ENCODE results near the gene FAAH. TPM values are rescaled to one million over a fixed set of nuclear protein-coding genes. Genes with fewer than 3 reads are reported as not detected.

The FAAH gene
- total RNA-seq, 1 donor from 2014 or later = 3.8 TPM

DNA sequence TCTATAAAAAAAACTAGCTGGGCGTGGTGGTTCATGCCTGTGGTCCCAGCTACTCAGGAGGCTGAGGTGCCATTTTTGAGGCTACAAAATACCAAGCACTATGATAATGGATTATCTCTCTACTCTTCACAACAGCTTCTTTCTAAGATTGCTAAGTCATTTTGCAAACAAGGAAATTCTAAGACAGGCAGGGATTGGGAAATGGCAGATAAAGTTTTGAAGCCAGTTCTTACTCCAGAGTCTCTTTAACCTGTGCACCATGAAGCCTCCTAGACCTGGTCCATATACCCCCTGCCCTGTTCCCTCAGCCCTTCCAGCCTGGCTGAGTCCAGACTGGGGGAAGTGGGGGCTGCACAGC, 56.0 kb downstream of the FAAH start:
- Mint-ChIP-seq H3K9me3 (no peaks in the 10 kb centered on the region), H3K36me3 (ENCODE audit: low read depth) (no peaks in the 10 kb centered on the region), H3K4me3 (ENCODE audit: low read depth) (no peak overlapping the region), H3K27ac (no peak overlapping the region), H3K4me1 (ENCODE audit: low read depth) (no peaks in the 10 kb centered on the region), H3K27me3 (ENCODE audit: low read depth) (peaks cover 64% of the 10 kb centered on the region)
- intact Hi-C loops (cut with micrococcal nuclease) = no loop called here
- no peak for DNase-seq (ENCODE audit: low spot score)

DNA sequence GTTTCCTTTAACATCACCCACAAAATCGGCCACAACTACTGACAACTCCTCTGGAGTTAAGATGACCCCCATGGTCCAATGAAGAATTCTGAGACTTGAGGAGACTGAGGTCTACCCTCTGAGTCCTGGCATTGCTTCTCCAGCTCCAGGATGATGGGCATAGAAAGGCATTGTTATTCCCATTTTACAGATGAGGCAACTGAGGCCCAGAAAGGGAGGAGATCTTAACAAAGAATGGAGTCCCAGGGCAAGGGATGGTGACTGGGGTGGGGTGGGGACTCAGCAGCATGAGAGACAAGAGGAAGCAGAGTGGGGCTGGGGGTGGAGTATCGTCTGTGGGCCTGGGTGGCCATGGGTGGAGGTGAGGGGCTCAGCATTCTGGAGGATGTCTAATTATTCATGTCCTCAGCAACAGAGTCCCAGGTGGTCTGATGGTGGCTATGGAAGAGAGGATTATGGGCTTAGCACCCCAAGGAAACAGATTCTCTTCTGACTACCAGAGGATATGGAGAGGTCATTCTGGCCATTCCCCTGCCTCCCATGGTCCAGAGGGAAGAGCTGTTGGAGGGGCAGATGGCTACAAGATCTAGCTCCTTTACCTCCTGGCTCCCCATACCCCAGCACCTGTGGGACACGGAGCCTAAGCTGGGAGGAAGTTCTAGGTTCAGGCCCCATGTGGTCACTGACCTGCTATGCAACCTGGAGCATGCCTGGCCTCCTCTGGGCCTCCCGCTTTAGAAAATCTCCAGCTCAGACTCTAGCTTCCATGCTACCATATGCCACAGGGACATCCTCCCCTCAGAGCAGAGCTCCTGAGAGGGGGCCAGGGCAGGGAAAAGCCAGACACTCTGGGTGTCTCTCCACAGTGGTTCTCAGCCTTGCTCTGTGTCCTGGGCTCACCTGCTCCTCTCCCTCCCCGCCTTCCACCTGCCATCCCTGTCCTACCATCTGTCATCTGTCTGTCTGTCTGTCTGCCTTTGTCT, 58.1 kb downstream of the FAAH start:
- intact Hi-C loops (cut with micrococcal nuclease) = no loop called here
- peaks cover 46% of the 10 kb centered on the region for H3K27me3 Mint-ChIP-seq (ENCODE audit: low read depth)
- H3K36me3 Mint-ChIP-seq (ENCODE audit: low read depth) = no peaks in the 10 kb centered on the region
- DNase-seq (ENCODE audit: low spot score) = no peak
- H3K9me3 Mint-ChIP-seq = no peaks in the 10 kb centered on the region
- H3K27ac Mint-ChIP-seq = no peak overlapping the region
- no peak overlapping the region for H3K4me3 Mint-ChIP-seq (ENCODE audit: low read depth)
- no peaks in the 10 kb centered on the region for H3K4me1 Mint-ChIP-seq (ENCODE audit: low read depth)

DNA sequence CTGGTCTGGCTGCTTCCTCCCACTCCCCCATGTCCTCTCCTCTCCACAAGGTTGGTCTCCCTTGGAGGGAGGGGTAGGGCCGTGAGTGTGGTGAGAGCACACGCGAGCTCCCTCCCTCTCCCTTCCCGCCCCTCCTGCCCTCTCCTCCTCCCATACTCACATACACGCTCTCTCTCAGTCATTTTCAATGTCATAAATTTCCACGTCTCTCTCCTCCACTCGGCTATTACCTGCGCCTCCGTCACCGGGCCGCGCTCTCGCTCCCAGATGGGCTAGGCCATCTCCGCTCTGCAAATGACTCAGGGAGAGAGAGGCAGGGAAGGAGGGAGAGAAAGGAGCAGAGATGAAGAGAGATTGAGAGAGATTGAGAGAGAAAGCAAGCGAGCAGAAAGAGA, 58.8 kb downstream of the FAAH start:
- H3K27me3 Mint-ChIP-seq (ENCODE audit: low read depth) = peaks cover 39% of the 10 kb centered on the region
- intact Hi-C loops (cut with micrococcal nuclease) = no loop called here
- H3K36me3 Mint-ChIP-seq (ENCODE audit: low read depth) = no peaks in the 10 kb centered on the region
- no peaks in the 10 kb centered on the region for H3K9me3 Mint-ChIP-seq
- H3K4me3 Mint-ChIP-seq (ENCODE audit: low read depth) = no peak overlapping the region
- H3K27ac Mint-ChIP-seq = no peak overlapping the region
- no peaks in the 10 kb centered on the region for H3K4me1 Mint-ChIP-seq (ENCODE audit: low read depth)
- no peak for DNase-seq (ENCODE audit: low spot score)

DNA sequence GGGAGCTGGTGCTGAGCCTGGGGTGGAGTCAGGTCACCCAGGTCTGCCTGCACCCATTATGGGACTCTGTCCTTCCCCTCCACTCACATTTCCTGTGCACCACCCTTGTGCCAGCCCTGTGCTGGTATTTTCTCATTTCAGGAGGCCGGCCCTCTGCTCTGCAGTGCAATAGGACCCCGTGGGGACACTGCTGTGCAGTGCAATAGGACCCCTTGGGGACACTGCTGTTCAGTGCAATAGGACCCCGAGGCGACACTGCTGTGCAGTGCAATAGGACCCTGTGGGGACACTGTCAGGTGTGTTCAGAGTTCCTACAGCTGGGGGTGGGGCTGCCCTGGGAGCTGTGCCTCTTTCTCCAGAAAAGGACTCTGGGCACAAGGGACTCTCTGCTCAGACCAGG, 59.3 kb downstream of the FAAH start:
- intact Hi-C loops (cut with micrococcal nuclease) = no loop called here
- H3K9me3 Mint-ChIP-seq = no peaks in the 10 kb centered on the region
- no peaks in the 10 kb centered on the region for H3K4me1 Mint-ChIP-seq (ENCODE audit: low read depth)
- no peak overlapping the region for H3K4me3 Mint-ChIP-seq (ENCODE audit: low read depth)
- DNase-seq (ENCODE audit: low spot score) = no peak
- no peaks in the 10 kb centered on the region for H3K36me3 Mint-ChIP-seq (ENCODE audit: low read depth)
- peaks cover 36% of the 10 kb centered on the region for H3K27me3 Mint-ChIP-seq (ENCODE audit: low read depth)
- H3K27ac Mint-ChIP-seq = no peak overlapping the region

DNA sequence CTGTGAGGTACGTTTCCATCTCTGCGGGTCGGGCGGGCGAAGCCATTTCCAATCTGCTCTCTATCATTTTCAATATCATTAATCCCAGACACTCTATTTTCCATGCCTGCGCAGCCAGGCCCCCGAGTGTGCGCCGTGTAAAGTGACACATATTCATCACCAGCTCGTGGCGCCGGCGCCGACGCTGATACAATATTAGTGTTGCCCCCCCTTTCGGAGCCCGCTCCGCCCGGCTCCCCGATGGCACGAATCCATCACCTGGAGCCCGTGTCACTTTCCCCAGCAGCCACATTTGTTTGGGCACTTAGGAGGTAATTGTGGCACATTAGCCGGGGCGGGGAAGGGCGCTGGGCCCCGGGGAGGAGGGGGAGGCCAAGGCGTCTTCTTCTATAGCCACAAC, 61.8 kb downstream of the FAAH start:
- Mint-ChIP-seq H3K27ac (no peak overlapping the region), H3K36me3 (ENCODE audit: low read depth) (no peaks in the 10 kb centered on the region), H3K27me3 (ENCODE audit: low read depth) (peaks cover 30% of the 10 kb centered on the region), H3K4me3 (ENCODE audit: low read depth) (no peak overlapping the region), H3K4me1 (ENCODE audit: low read depth) (no peaks in the 10 kb centered on the region), H3K9me3 (no peaks in the 10 kb centered on the region)
- DNase-seq (ENCODE audit: low spot score) = no peak
- intact Hi-C loops (cut with micrococcal nuclease) = no loop called here

DNA sequence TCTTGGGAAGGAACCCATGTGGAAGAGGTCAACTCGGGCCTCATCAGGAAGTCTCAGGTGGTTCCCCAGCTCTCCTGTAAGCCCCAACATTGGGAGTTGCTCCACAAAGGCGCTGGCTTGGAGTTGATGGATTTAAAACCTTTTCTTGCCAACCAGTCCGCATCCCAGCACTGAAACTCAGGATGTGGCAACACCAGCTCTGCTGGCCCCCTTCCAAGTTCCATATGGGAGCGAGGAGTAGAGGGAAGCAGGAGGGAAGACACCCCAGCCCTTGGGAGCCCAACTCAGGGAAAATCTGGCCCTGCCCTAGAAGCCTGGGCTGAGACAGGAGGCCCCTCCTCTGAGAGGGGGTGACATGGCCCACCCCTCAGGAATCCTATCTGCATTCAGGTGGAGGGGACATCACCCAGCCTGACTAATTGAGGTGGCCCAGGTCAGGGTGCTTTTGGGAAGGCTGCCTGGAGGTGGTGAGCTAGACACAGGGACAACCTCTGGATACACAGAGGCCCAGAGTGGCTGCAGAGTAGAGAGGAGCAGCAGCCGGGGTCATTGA, 62.4 kb downstream of the FAAH start:
- Mint-ChIP-seq H3K27ac (no peak overlapping the region), H3K9me3 (no peaks in the 10 kb centered on the region), H3K27me3 (ENCODE audit: low read depth) (peaks cover 28% of the 10 kb centered on the region), H3K4me3 (ENCODE audit: low read depth) (no peak overlapping the region), H3K4me1 (ENCODE audit: low read depth) (no peaks in the 10 kb centered on the region), H3K36me3 (ENCODE audit: low read depth) (no peaks in the 10 kb centered on the region)
- no peak for DNase-seq (ENCODE audit: low spot score)
- intact Hi-C loops (cut with micrococcal nuclease) = no loop called here

DNA sequence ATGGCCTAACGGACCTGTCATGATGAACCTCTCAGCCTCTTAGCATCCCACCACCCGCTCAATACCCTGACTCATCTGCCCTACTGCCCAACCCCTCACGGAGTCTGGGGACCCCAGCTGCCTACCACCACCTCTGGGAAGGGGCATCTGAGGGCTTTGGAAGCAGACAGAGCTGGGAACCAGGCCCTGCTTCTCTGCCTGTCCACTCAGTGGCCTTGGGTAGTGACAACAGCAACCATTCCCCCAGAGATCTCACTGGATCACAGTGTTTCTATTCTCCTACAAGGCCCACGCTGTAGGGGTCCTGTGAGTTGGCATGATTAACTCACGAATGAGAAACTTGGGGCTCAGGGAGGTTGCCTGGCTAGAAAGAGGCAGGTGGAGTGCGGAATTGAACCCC, 63.1 kb downstream of the FAAH start:
- Mint-ChIP-seq H3K4me3 (ENCODE audit: low read depth) (no peak overlapping the region), H3K27ac (no peak overlapping the region), H3K27me3 (ENCODE audit: low read depth) (peaks cover 26% of the 10 kb centered on the region), H3K36me3 (ENCODE audit: low read depth) (no peaks in the 10 kb centered on the region), H3K4me1 (ENCODE audit: low read depth) (no peaks in the 10 kb centered on the region), H3K9me3 (no peaks in the 10 kb centered on the region)
- no peak for DNase-seq (ENCODE audit: low spot score)
- intact Hi-C loops (cut with micrococcal nuclease) = no loop called here

DNA sequence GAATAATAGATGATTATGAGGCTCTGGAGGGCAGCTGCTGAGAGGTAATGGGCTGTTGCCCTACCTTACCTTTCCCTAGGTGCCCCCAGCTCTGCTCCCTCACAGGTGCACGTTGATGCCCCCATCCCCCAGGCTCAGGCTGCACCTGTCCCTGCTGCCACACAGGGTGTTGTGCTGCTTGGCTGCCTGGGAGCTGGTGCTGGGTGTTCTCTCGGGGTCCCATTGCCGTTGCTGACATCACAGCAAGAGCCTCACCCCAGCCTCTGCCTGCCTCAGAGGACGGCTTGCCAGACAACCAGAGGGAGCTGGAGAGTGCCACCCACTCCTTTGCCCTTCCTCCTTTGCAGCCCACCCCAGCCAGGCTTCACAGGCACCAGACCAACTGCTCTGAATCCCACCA, 64.1 kb downstream of the FAAH start:
- intact Hi-C loops (cut with micrococcal nuclease) = no loop called here
- Mint-ChIP-seq H3K4me3 (ENCODE audit: low read depth) (no peak overlapping the region), H3K27ac (no peak overlapping the region), H3K9me3 (no peaks in the 10 kb centered on the region), H3K4me1 (ENCODE audit: low read depth) (no peaks in the 10 kb centered on the region), H3K27me3 (ENCODE audit: low read depth) (peaks cover 31% of the 10 kb centered on the region), H3K36me3 (ENCODE audit: low read depth) (no peaks in the 10 kb centered on the region)
- DNase-seq (ENCODE audit: low spot score) = no peak

DNA sequence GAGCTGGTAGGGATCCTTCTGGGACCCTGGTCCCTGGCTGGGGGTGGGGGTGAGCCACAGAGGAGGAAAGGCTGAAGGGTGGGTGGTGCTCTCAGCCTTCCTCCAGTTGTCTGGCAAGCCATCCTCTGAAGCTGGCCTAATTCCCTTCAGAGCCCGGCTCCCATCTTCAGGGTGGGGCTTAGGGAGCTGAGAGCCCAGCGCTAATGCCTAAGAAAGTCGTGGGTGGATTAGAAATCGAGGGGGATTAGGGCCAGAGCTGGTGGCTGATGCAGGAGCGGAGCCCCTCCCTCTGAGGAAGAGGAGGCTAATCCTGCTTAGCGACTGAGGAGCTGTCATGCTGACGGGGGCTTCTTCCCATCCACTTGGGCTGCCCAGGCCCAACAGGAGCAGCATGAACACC, 64.7 kb downstream of the FAAH start:
- intact Hi-C loops (cut with micrococcal nuclease) = no loop called here
- Mint-ChIP-seq H3K4me1 (ENCODE audit: low read depth) (no peaks in the 10 kb centered on the region), H3K36me3 (ENCODE audit: low read depth) (no peaks in the 10 kb centered on the region), H3K9me3 (no peaks in the 10 kb centered on the region), H3K4me3 (ENCODE audit: low read depth) (no peak overlapping the region), H3K27me3 (ENCODE audit: low read depth) (peaks cover 32% of the 10 kb centered on the region), H3K27ac (no peak overlapping the region)
- DNase-seq (ENCODE audit: low spot score) = no peak

DNA sequence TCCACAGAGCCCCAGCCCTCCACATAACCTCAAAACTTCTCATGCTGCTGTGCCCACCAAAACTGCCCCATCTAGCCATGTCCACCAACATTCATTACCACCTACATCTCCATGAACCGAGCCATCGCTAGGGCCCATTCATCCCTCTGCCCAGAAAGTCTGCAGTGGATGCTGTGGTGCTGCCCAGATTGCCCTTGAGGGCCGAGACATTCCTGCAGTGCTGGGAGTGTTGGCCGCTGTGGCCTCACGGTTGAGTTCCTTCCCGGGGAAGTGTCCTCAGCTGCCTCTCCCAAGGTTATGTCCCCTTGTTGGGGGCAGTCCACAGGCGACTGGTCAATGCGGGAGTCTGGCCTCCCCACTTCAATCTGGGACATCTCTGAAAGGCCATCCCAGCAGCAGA, 65.2 kb downstream of the FAAH start:
- H3K9me3 Mint-ChIP-seq = no peaks in the 10 kb centered on the region
- no peak overlapping the region for H3K4me3 Mint-ChIP-seq (ENCODE audit: low read depth)
- H3K27ac Mint-ChIP-seq = no peak overlapping the region
- no peak for DNase-seq (ENCODE audit: low spot score)
- intact Hi-C loops (cut with micrococcal nuclease) = no loop called here
- peaks cover 35% of the 10 kb centered on the region for H3K27me3 Mint-ChIP-seq (ENCODE audit: low read depth)
- H3K4me1 Mint-ChIP-seq (ENCODE audit: low read depth) = no peaks in the 10 kb centered on the region
- no peaks in the 10 kb centered on the region for H3K36me3 Mint-ChIP-seq (ENCODE audit: low read depth)

DNA sequence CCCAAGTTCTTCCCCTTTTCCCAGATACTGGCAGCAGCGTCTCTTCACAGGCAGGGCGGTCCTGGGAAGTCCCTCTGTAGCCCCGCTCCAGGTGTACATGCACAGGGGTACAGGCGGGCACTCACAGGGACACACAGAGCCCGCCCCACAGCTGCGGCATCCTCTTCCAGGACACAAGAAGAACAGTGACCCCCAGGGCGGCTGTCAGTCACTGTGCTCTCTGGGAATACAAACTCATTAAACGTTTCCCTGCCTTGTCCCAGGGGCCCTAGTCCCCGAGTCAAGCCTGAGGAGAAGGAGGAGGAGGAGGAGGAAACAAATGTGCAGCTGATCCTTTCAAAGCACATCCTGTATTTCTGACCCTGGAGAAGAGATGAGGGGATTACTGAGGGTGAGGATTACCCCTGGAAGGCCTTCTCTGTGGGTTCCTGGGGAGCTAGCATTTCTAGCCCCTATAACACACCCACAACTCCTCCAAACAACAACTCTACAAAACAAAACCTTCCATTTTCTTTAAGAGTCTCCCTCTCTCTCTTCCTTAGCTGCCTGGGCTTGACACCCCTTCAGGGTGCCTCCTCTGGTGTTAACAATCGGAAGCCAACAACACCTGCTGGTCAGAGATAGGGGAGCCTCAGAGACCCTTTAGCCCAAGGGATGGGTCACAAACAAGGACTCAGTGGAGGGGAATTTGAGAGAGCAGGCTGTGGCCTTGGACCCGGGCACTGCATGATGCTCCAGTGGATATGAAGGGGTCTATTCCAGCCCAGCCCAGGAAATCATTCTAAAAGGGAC, 67.1 kb downstream of the FAAH start:
- no peak overlapping the region for H3K4me3 Mint-ChIP-seq (ENCODE audit: low read depth)
- intact Hi-C loops (cut with micrococcal nuclease) = no loop called here
- H3K4me1 Mint-ChIP-seq (ENCODE audit: low read depth) = no peaks in the 10 kb centered on the region
- peaks cover 50% of the 10 kb centered on the region for H3K27me3 Mint-ChIP-seq (ENCODE audit: low read depth)
- no peaks in the 10 kb centered on the region for H3K36me3 Mint-ChIP-seq (ENCODE audit: low read depth)
- no peak for DNase-seq (ENCODE audit: low spot score)
- no peaks in the 10 kb centered on the region for H3K9me3 Mint-ChIP-seq
- no peak overlapping the region for H3K27ac Mint-ChIP-seq

DNA sequence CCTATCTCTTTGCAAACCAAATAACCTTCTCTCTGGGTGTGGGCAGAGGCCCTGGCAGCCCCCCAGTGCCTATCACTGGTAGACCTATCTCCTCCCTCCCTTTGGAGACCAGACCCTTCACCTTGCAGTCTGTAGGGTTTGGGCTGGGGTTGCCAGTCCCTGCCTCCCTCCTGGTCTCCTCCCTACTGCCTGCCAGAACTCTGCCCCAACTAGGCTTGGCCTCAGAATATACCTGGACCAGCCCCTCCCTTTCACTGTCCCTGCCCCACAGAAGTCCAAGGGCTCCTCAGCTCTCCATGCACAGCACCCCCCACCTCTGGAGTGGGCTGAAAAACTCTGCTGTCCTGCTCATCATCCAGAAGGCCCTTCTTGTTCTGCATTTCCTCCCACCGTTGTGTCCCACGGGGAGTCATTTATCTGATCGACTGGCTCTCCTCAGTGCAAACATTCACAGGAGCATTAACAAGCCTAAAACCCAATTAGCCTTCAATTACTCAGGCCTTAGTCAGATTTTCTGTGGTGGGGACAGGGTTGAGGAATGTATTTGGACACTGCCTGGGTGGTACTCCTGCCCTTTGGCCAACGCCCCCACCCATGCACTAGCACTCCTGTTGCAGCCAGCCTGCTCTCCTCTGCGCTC, 67.8 kb downstream of the FAAH start:
- Mint-ChIP-seq H3K9me3 (no peaks in the 10 kb centered on the region), H3K27me3 (ENCODE audit: low read depth) (peaks cover 53% of the 10 kb centered on the region), H3K4me1 (ENCODE audit: low read depth) (peaks cover 2% of the 10 kb centered on the region), H3K27ac (no peak overlapping the region), H3K4me3 (ENCODE audit: low read depth) (no peak overlapping the region), H3K36me3 (ENCODE audit: low read depth) (no peaks in the 10 kb centered on the region)
- DNase-seq (ENCODE audit: low spot score) = no peak
- intact Hi-C loops (cut with micrococcal nuclease) = no loop called here

Data from activated T-helper 2 cell treated with anti-CD3 and anti-CD28 coated beads, Interferon-gamma antibody, Interleukin-2, Interleukin-4, amounts not matched to agents 10 μg/mL and 5 μg/mL and 100 μg/mL, durations not matched to agents 14 hours and 24 hours and 36 hours (primary cell).